ENCODE results near the gene ZFAND3.
"Not testable (repeated sequence)": the region's sequence is repeated elsewhere in the genome, so short reads cannot be mapped to it uniquely, and the experiment has no call there.

ZFAND3 gene

GRCh38 chr6:37940074-37940847, 120.7 kb downstream of the ZFAND3 start:
- peak; percentile 49 to 61 for DNase-seq

GRCh38 chr6:37941871-37942270, 122.3 kb downstream of the ZFAND3 start:
- DNase-seq = no peak

GRCh38 chr6:37942606-37943376, 123.3 kb downstream of the ZFAND3 start:
- no peak for DNase-seq

GRCh38 chr6:37943436-37944058, 124.0 kb downstream of the ZFAND3 start:
- no peak for DNase-seq

- no peak for DNase-seq
Measured at GRCh38 chr6:37946057-37946456, 126.5 kb downstream of the ZFAND3 start.

- no peak for DNase-seq
Measured at GRCh38 chr6:37947468-37947867, 127.9 kb downstream of the ZFAND3 start.

- DNase-seq = not testable (repeated sequence)
Measured at GRCh38 chr6:37948584-37948983, 129.1 kb downstream of the ZFAND3 start.

GRCh38 chr6:37952027-37952426, 132.5 kb downstream of the ZFAND3 start:
- no peak for DNase-seq

GRCh38 chr6:37954791-37955190, 135.3 kb downstream of the ZFAND3 start:
- no peak for DNase-seq

GRCh38 chr6:37956711-37957275, 137.3 kb downstream of the ZFAND3 start:
- DNase-seq = no peak

GRCh38 chr6:37959061-37959460, 139.5 kb downstream of the ZFAND3 start:
- DNase-seq = no peak

- DNase-seq = no peak
Measured at GRCh38 chr6:37960139-37960935, 140.8 kb downstream of the ZFAND3 start.

- DNase-seq = not testable (repeated sequence)
Measured at GRCh38 chr6:37962481-37963080, 143.1 kb downstream of the ZFAND3 start.

GRCh38 chr6:37965964-37966676, 146.6 kb downstream of the ZFAND3 start:
- no peak for DNase-seq

- DNase-seq = no peak
Measured at GRCh38 chr6:37966801-37967200, 147.3 kb downstream of the ZFAND3 start.

- peak; percentile 23 to 43 for DNase-seq
Measured at GRCh38 chr6:37967651-37968050, 148.1 kb downstream of the ZFAND3 start.

GRCh38 chr6:37971266-37971665, 151.7 kb downstream of the ZFAND3 start:
- no peak for DNase-seq

- no peak for DNase-seq
Measured at GRCh38 chr6:37971711-37972390, 152.3 kb downstream of the ZFAND3 start.

GRCh38 chr6:37972994-37973757, 153.6 kb downstream of the ZFAND3 start:
- no peak for DNase-seq

- no peak for DNase-seq
Measured at GRCh38 chr6:37974381-37974780, 154.9 kb downstream of the ZFAND3 start.
